ENCODE results near the gene FAR2.
"Not testable (repeated sequence)": the region's sequence is repeated elsewhere in the genome, so short reads cannot be mapped to it uniquely, and the experiment has no call there.

FAR2 gene

GRCh38 chr12:29148911-29149690, at the start of gene FAR2:
TSS of gene FAR2 (plus strand) at chr12:29149278. CDS start at chr12:29270450, 121,172 bp downstream.
- no peak for DNase-seq

GRCh38 chr12:29102741-29103140, 46.3 kb upstream of the FAR2 start:
- DNase-seq = no peak

GRCh38 chr12:29103539-29103974, 45.5 kb upstream of the FAR2 start:
- DNase-seq = no peak

GRCh38 chr12:29104516-29104915, 44.6 kb upstream of the FAR2 start:
- DNase-seq = no peak

- DNase-seq = no peak
Observed at GRCh38 chr12:29110506-29111442, 38.3 kb upstream of the FAR2 start.

GRCh38 chr12:29113101-29113500, 36.0 kb upstream of the FAR2 start:
- no peak for DNase-seq

- DNase-seq = no peak
Observed at GRCh38 chr12:29116414-29116813, 32.7 kb upstream of the FAR2 start.

GRCh38 chr12:29131539-29131938, 17.5 kb upstream of the FAR2 start:
- no peak for DNase-seq

GRCh38 chr12:29132316-29132715, 16.8 kb upstream of the FAR2 start:
- no peak for DNase-seq

GRCh38 chr12:29133181-29133580, 15.9 kb upstream of the FAR2 start:
- no peak for DNase-seq

GRCh38 chr12:29133680-29134079, 15.4 kb upstream of the FAR2 start:
- no peak for DNase-seq

- DNase-seq = not testable (repeated sequence)
Observed at GRCh38 chr12:29138256-29138655, 10.8 kb upstream of the FAR2 start.

- DNase-seq = not testable (repeated sequence)
Observed at GRCh38 chr12:29138855-29139254, 10.2 kb upstream of the FAR2 start.

- DNase-seq = no peak
Observed at GRCh38 chr12:29145372-29146170, 3.5 kb upstream of the FAR2 start.

GRCh38 chr12:29146196-29146595, 2.9 kb upstream of the FAR2 start:
- DNase-seq = no peak

- DNase-seq = no peak
Observed at GRCh38 chr12:29147731-29148595, 1.1 kb upstream of the FAR2 start.

GRCh38 chr12:29148596-29148910, 525 bp upstream of the FAR2 start:
- DNase-seq = no peak

GRCh38 chr12:29149691-29150281, 708 bp downstream of the FAR2 start:
- DNase-seq = no peak

GRCh38 chr12:29150462-29150861, 1.4 kb downstream of the FAR2 start:
- no peak for DNase-seq

GRCh38 chr12:29152223-29152868, 3.3 kb downstream of the FAR2 start:
- no peak for DNase-seq

- no peak for DNase-seq
Observed at GRCh38 chr12:29152981-29153630, 4.0 kb downstream of the FAR2 start.
